H9 (cell line): Measurements from ENCODE around the gene ABCG4. TPM values are rescaled to one million over a fixed set of nuclear protein-coding genes. Genes with fewer than 3 reads are reported as not detected.

Experiments used
- DNase-seq: peaks from one replicate; pipeline ENCODE4 v3.0.0-alpha.2; 2017
- H2AFZ ChIP-seq: one replicate; pipeline ENCODE4 v1.6.1; 2013; ENCODE audit warnings: mild to moderate bottlenecking, low read length, control low read depth, moderate library complexity
- H2AK5ac ChIP-seq: 2 replicates; pipeline ENCODE4 v1.6.1; 2013; ENCODE audit warnings: low read length, control low read depth, mixed read lengths; ENCODE audit not compliant: insufficient read length
- H2BK120ac ChIP-seq: one replicate; pipeline ENCODE4 v1.6.1; 2013; ENCODE audit warnings: low read depth, mild to moderate bottlenecking, low read length, control low read depth, inconsistent platforms; ENCODE audit not compliant: poor library complexity, severe bottlenecking
- H2BK12ac ChIP-seq: 2 replicates; pipeline ENCODE4 v1.6.1; 2013; ENCODE audit warnings: low read length, control low read depth, mixed read lengths, low read depth; ENCODE audit not compliant: insufficient read length
- H2BK15ac ChIP-seq: 2 replicates; pipeline ENCODE4 v1.6.1; 2013; ENCODE audit warnings: low read depth, low read length, control low read depth
- H2BK20ac ChIP-seq: one replicate; pipeline ENCODE4 v1.6.1; 2013; ENCODE audit warnings: low read depth, mild to moderate bottlenecking, low read length, control low read depth, inconsistent platforms; ENCODE audit not compliant: poor library complexity, severe bottlenecking
- H2BK5ac ChIP-seq: 2 replicates; pipeline ENCODE4 v1.6.1; 2013; ENCODE audit warnings: low read length, control low read depth, mixed read lengths; ENCODE audit not compliant: insufficient read length
- H3K14ac ChIP-seq: 2 replicates; pipeline ENCODE4 v1.6.1; 2013; ENCODE audit warnings: low read length, control low read depth; ENCODE audit not compliant: insufficient read depth
- H3K18ac ChIP-seq: 2 replicates; pipeline ENCODE4 v1.6.1; 2013; ENCODE audit warnings: low read depth, mild to moderate bottlenecking, mixed read lengths, low read length, control low read depth; ENCODE audit not compliant: insufficient read length
- H3K23ac ChIP-seq: 2 replicates; pipeline ENCODE4 v1.6.1; 2013; ENCODE audit warnings: low read length, control low read depth, mixed read lengths, low read depth; ENCODE audit not compliant: insufficient read length
- H3K23me2 ChIP-seq: 2 replicates; pipeline ENCODE4 v1.6.1; 2013; ENCODE audit warnings: low read depth, mild to moderate bottlenecking, mixed read lengths, low read length, control low read depth; ENCODE audit not compliant: insufficient read length, poor library complexity, severe bottlenecking
- H3K27ac ChIP-seq: 2 replicates; pipeline ENCODE4 v1.5.1; 2013; ENCODE audit warnings: low read length, control low read depth, mixed read lengths, low read depth; ENCODE audit not compliant: insufficient read length
- H3K27me3 ChIP-seq: 2 replicates; pipeline ENCODE4 v1.6.1; 2013; ENCODE audit warnings: low read length, control low read depth, inconsistent platforms; ENCODE audit not compliant: insufficient read depth
- H3K4ac ChIP-seq: 2 replicates; pipeline ENCODE4 v1.6.1; 2013; ENCODE audit warnings: low read depth, mild to moderate bottlenecking, control low read depth, inconsistent platforms, low read length, moderate library complexity
- H3K4me1 ChIP-seq: 2 replicates; pipeline ENCODE4 v1.6.1; 2013; ENCODE audit warnings: low read length, control low read depth, inconsistent platforms; ENCODE audit not compliant: insufficient read depth
- H3K4me2 ChIP-seq: 2 replicates; pipeline ENCODE4 v1.6.1; 2013; ENCODE audit warnings: low read length, control low read depth, mixed read lengths; ENCODE audit not compliant: insufficient read length, insufficient read depth
- H3K56ac ChIP-seq: 2 replicates; pipeline ENCODE4 v1.6.1; 2013; ENCODE audit warnings: low read depth, mild to moderate bottlenecking, mixed read lengths, low read length, control low read depth; ENCODE audit not compliant: insufficient read length
- H3K79me1 ChIP-seq: 2 replicates; pipeline ENCODE4 v1.6.1; 2013; ENCODE audit warnings: low read depth, mild to moderate bottlenecking, moderate library complexity, low read length, control low read depth, inconsistent platforms; ENCODE audit not compliant: insufficient read depth, poor library complexity, severe bottlenecking
- H3K79me2 ChIP-seq: 2 replicates; pipeline ENCODE4 v1.6.1; 2013; ENCODE audit warnings: low read length, control low read depth, inconsistent platforms; ENCODE audit not compliant: insufficient read depth
- H3K9ac ChIP-seq: 2 replicates; pipeline ENCODE4 v1.6.1; 2013; ENCODE audit warnings: low read length, control low read depth, mixed read lengths; ENCODE audit not compliant: insufficient read length; ENCODE audit errors: extremely low read depth
- H3K9me3 ChIP-seq: one replicate; pipeline ENCODE4 v1.6.1; 2013; ENCODE audit warnings: low read depth, low read length, inconsistent platforms; ENCODE audit not compliant: control insufficient read depth
- H3T11ph ChIP-seq: one replicate; pipeline ENCODE4 v1.6.1; 2013; ENCODE audit warnings: mild to moderate bottlenecking, low read length, control low read depth, inconsistent platforms
- H4K20me1 ChIP-seq: one replicate; pipeline ENCODE4 v1.6.1; 2013; ENCODE audit not compliant: control insufficient read depth, insufficient read length, insufficient read depth
- H4K5ac ChIP-seq: 2 replicates; pipeline ENCODE4 v1.6.1; 2013; ENCODE audit warnings: low read depth, mild to moderate bottlenecking, mixed read lengths, low read length, control low read depth; ENCODE audit not compliant: insufficient read length
- H4K8ac ChIP-seq: replicated peaks from 2 replicates; pipeline ENCODE4 v1.6.1; 2013; ENCODE audit warnings: low read length, control low read depth, mixed read lengths, low read depth; ENCODE audit not compliant: insufficient read length
- H4K91ac ChIP-seq: 2 replicates; pipeline ENCODE4 v1.6.1; 2013; ENCODE audit warnings: low read depth, mild to moderate bottlenecking, moderate library complexity, mixed read lengths, low read length, control low read depth; ENCODE audit not compliant: insufficient read length
- H3K27ac Mint-ChIP-seq, 3 experiments: 2 replicates in 2 of 3; 3 replicates in 1 of 3; pipeline ENCODE4 v1.8.0; 2020 to 2021; ENCODE audit warnings: mixed read lengths in 3 of 3, mild to moderate bottlenecking in 1 of 3, moderate library complexity in 1 of 3
- H3K27me3 Mint-ChIP-seq: 2 replicates; pipeline ENCODE4 v1.8.0; 2021; ENCODE audit warnings: low read depth, mild to moderate bottlenecking, moderate library complexity, mixed read lengths
- H3K36me3 Mint-ChIP-seq, 3 experiments: 2 replicates in 2 of 3; 3 replicates in 1 of 3; pipeline ENCODE4 v1.8.0; 2020 to 2021; ENCODE audit warnings: low read depth in 3 of 3, mixed read lengths in 3 of 3; ENCODE audit not compliant: insufficient read depth in 1 of 3
- H3K4me1 Mint-ChIP-seq, 2 experiments: 2 replicates each; pipeline ENCODE4 v1.8.0; 2020; ENCODE audit warnings: mixed read lengths in 2 of 2
- H3K4me3 Mint-ChIP-seq, 2 experiments: 2 replicates in 1 of 2; 3 replicates in 1 of 2; pipeline ENCODE4 v1.8.0; 2020 to 2021; ENCODE audit warnings: mild to moderate bottlenecking in 2 of 2, mixed read lengths in 2 of 2, moderate library complexity in 1 of 2
- H3K9me3 Mint-ChIP-seq, 2 experiments: 2 replicates in 1 of 2; 3 replicates in 1 of 2; pipeline ENCODE4 v1.8.0; 2020; ENCODE audit warnings: mild to moderate bottlenecking in 2 of 2, mixed read lengths in 2 of 2, moderate library complexity in 1 of 2
- CTCF ChIP-seq: fragments of 200-600 bp; sonication (generic); conservative IDR thresholded peaks from 3 replicates; pipeline ENCODE4 v1.8.0; 2021; ENCODE audit warnings: antibody characterized with exemption, mild to moderate bottlenecking
- WGBS: extraction: QIAGEN DNeasy Blood & Tissue Kit; methylation state at CpG from one replicate; pipeline ENCODE4 v1.1.7; 2013; ENCODE audit warnings: missing lambda C conversion rate, low lambda C conversion rate, mixed read lengths; ENCODE audit not compliant: insufficient read length; ENCODE audit errors: extremely low coverage; 5-methylcytosine and 5-hydroxymethylcytosine counted together
- total RNA-seq: library from RNA; stranded (reverse); gene quantifications from 2 replicates; pipeline ENCODE4 v1.2.1, GENCODE V29; 2021

Gene ABCG4
- total RNA-seq, 1 experiment from 2014 or later, result 1.2 TPM

GRCh38 chr11:119145551-119145950, 3.3 kb upstream of the ABCG4 start:
- no peak overlapping the region for H3K4me2 ChIP-seq
- H3K27me3 ChIP-seq, result peaks cover 16% of the 10 kb centered on the region
- no peak overlapping the region for H2BK20ac ChIP-seq
- Mint-ChIP-seq H3K36me3 (no peaks in the 10 kb centered on the region; a peak in 2 of 7 replicates), H3K4me1 (peaks cover 19 to 32% of the 10 kb centered on the region in 2 experiments), H3K27ac (no peak overlapping the region; a peak in 1 of 7 replicates), H3K27me3 (peaks cover 55% of the 10 kb centered on the region), H3K9me3 (no peaks in the 10 kb centered on the region), H3K4me3 (no peak overlapping the region)
- no peaks in the 10 kb centered on the region for H4K20me1 ChIP-seq
- no peak overlapping the region for H2BK5ac ChIP-seq
- no peak overlapping the region for H3K27ac ChIP-seq
- H2BK120ac ChIP-seq, result no peak overlapping the region
- H3K4ac ChIP-seq, result no peak overlapping the region
- no peaks in the 10 kb centered on the region; the same call in 1 of the 2 replicates for H3K4me1 ChIP-seq
- H2BK15ac ChIP-seq, result no peak overlapping the region
- no peak overlapping the region for H2BK12ac ChIP-seq
- TF ChIP-seq CTCF, result no peak
- no peak overlapping the region for H3K56ac ChIP-seq
- H3K23ac ChIP-seq, result no peak overlapping the region
- H2AFZ ChIP-seq, result no peak overlapping the region
- H2AK5ac ChIP-seq, result no peak overlapping the region
- H4K5ac ChIP-seq, result no peak overlapping the region
- no peaks in the 10 kb centered on the region for H3K9me3 ChIP-seq
- H3K18ac ChIP-seq, result no peak overlapping the region
- H4K8ac ChIP-seq, result no peak overlapping the region
- DNase-seq, result no peak
- H3K79me2 ChIP-seq, result no peaks in the 10 kb centered on the region
- no peak overlapping the region for H3T11ph ChIP-seq
- peaks cover 16% of the 10 kb centered on the region for H3K23me2 ChIP-seq
- no peak overlapping the region for H3K14ac ChIP-seq
- WGBS, result no CpG with 5 or more reads among the region's 3 CpGs
- H3K79me1 ChIP-seq, result no peaks in the 10 kb centered on the region
- no peak overlapping the region for H3K9ac ChIP-seq
- H4K91ac ChIP-seq, result no peak overlapping the region
